HG03575 (cell line): ENCODE data around the gene DMGDH.

ENCODE experiments used
- ATAC-seq: cut with Tn5 transposase; IDR thresholded peaks from one replicate; pipeline ENCODE4 v1.9.1; 2021; ENCODE audit not compliant: unreplicated experiment, insufficient number of reproducible peaks, low FRiP score; ENCODE audit errors: extremely low read depth

The DMGDH gene

DNA sequence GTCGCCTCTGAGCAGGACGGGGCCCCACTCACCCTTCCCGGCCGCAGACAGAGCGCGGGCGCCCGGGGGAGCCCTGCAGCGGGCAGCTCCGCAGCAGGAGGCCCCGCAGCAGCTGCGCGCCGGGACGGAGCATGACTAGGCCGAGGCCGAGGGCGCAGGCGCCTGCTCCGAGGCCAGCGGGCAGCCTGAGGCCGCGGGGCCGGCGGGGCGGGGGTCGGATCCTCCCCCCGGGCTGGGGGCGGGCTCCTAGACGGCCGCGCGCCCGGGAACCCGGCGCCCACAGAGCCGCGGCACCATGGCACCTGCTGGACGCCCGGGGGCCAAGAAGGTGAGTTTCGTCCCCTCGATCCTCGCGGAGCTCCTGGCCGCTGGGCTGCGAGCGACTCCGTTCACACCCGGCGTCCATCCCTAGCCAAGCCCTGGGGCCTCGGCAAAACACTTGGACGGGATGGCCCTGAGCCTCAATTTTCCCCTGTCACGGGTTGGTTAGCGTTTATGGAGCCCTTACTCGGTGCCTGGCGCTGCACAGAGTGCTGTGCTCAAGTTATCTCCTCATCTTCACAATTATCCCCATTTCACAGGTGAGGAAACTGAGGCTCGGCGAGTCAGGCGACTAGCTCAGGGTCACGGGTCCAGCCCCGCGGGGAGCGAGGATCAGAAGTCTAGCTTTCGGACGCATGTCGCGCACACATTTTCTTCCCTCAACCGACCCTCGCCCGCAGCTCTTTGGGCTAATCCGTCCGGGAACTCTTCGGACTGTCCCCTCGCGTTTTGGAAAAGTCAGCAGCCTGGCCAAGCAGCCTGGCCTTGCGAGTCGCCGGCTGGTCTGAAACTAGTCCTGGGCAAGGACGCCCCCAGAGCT lies at the start of gene DMGDH, which contains the start of gene BHMT2:
Gene DMGDH (minus strand): TSS at position 187 of the 862 bp plus-strand sequence. CDS start 54 bp downstream, at position 133.
Gene BHMT2 (plus strand): TSS at position 280 of the 862 bp plus-strand sequence. CDS start 16 bp downstream, at position 296.
- ATAC-seq, result no peak

DNA sequence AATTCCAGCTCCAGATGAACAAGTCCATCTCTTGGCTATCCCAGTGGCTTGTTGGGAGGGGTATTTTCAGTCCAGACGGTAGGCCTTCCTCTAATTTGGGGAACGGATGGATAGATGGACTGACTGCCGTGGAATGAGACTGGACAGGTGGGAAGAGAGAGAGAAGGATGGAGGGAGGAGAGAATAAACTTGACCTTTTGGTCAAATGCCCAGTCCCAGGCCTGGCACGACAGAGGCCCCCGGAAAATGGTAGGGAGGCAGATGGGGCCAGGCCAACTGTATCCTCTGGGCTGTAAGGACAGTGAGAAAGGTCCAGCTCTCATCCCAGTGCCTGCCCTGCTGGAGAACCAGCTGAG lies 43.2 kb upstream of the DMGDH start:
- no peak for ATAC-seq

DNA sequence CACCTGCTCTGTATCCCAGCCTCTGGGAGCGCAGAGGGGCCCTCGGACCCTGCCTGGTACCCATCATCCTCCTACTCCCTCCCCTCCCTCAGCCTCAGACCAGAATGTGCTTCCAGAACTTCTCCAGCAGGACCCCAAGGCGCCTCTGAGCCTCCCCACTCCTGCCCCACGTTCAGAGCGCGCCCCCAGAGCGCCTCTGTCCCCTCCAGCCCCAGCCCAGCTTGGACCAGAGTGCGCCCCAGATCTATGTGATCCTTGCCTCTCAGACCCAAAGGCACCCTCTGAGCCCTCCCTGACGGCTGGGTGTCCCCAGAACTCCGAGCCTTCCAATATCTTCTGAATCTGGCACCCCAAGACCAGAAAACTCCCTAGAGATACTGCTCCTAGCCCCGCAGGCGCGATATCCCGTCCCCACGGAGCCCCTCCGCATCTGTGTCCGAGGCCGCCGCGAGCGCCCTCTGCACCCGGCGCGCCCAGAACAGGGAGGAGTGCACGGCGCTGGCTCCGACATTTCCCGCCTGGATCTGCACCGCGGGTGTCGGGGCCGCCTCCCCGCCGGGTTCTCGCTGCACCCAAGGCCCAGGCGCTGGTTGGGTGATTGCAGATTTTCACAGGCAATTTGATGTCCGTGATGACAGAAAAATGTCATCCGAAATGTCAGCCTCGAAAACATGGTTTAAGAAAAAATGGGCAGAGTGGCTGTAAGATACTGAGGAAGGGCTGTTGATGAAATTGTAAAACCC lies 42.7 kb upstream of the DMGDH start:
- no peak for ATAC-seq

DNA sequence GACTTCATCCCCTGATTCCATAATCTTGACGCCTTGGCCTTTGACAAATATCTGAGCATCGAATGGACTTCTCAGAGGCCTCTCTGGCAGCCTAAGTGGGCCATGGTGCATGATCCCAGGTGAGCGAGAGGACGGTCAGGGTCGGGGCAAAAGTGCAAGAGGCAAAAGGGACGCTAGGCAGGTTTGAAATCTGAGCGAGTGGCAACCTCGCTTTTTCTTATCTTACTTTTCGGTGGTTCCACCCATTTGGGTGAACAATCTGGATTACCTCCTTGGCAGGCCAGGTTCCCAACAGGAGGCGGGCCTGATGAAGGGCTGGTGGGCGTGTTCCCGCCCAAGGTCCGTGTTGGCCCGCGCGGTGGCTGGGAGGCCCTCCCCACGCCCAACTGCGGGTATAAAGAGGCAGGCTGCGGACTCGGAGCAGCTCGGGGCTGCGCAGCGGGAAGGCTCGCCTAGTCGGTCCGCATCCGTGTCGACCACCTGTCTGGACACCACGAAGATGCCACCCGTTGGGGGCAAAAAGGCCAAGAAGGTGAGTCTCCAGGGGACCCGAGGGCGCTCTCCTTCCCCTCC lies 42.0 kb upstream of the DMGDH start, which contains the start of gene BHMT:
Gene BHMT (plus strand): TSS at position 423 of the 573 bp plus-strand sequence. CDS start 77 bp downstream, at position 500.
- no peak for ATAC-seq

DNA sequence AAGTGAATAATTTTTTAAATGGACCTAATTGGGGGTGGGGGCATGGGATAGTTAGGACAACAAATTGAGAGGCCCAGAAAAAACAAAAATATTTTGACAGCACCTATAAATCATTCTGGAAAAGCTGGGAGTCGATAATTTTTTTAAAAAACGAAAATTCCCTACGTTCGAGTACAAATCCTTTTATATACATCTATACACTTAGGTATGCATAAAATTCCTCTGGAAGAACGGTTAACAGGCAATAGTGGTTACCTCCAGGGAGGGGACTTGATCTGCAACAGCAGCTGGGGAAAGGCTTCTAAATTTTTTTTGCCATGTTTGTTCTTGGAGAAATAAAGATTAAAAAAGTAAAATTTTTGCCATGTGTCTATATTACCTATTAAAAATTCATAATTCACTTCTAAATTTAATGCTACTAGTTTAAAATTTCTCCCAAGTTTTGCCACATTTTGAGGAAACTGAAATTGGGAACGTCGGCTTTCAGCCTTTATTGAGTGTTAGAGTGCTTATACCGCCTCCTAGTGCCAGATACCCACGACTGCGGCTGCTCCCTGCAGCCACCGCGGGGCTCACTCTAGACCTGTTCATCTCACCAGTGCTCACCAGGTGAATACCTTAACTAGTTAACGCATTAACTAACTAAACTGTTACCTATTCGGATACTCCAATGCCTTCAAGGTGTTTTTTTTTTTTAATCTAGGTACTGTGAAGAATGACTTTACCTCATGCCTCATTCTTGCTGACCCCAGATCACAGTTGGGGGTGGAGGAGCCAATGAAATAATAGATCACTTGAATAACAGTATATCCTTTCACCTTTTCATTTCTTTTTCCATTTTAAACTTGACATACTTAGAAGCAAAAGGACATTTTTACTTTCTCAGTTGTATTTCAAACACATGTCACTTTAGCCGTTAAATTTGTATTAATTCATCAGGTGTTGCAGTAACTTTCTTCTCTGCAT lies 40.3 kb upstream of the DMGDH start:
- ATAC-seq, result no peak

DNA sequence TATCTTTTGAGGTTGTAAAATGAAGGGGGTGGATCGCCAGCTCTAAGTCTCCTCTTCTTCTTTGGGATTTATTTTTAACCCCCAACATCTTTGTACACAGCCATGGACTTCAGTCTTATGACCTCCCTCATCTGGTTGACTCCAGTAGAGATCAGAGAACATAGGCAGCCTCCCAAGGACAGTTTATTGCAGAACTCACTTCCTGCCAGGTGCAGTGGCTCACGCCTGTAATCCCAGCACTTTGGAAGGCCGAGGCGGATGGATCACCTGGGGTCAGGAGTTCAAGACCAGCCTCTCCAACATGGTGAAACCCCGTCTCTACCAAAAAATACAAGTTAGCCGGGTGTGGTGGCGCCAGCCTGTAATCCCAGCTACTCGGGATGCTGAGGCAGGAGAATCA lies 39.3 kb upstream of the DMGDH start:
- no peak for ATAC-seq

DNA sequence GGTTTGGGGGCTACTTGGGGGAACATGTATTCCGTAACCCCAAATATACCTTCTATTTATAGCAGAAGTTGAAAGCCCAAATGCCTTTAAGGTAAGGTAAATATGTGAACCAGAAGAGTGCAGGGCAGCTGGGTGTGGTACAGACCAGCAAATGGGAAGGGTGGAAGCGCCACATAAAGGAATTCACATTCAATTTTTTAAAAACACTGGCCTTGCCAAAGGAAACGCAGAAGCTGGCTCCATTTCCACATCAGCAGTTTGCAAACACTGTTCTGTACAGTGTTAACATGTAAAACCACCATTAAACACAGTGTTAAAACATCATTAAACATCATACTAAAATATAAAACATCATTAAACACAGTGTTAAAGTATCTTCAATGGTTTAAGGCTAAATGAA lies 38.6 kb upstream of the DMGDH start:
- no peak for ATAC-seq

DNA sequence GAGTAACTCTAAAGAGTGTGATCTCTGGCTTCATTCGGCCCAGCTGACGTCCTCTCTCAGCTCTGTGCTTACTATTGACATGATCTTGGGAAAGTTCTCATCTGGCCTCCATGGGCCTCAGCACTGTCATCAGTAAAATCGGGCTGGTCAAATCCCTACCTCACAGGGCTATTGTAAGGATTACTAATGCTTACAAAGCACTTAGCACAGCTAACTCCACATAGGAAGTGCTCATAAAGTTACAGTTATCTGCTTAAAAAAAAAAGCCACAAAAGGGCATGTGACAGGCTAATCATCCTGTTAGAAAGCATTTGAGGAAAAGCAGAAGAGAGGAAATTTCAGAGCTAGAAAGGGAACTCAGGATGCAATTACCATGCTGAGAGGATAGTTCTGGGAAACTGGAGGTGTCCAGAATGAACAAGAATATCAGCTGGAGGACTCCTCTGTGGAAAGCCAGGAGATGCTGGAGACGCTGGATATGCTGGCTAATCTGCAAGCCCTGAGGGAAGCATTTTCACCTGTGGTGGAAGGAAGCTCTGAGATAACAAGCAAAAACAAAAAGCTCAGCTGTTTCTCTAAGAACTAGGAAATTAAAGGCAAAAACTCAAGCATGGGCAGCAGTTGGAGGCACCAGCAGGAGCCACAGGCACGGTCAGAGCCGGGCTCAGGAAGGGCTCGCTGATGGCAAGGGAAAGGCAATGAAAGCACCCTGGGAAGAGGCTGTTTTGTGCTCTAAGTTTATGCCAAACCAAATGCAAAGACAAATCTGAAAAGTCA lies 37.7 kb upstream of the DMGDH start:
- ATAC-seq, result no peak

DNA sequence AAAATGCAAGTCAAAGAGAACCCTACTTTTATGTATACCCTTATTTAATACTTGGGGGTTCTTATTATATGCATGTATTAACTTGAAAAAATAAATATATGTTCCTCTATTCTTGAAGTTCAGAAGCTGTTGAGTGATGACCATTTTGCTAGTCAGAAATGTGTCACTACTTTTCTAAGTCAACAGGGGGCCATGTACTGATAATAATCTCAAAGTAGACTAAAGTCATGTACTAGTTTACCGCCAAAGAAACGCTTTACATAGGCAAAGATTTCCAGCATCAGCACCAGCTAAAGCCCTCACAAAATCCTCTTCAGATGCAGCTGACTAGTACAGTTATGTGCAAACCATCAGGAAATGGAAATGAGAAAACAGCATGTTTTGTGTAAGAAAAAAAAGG lies 36.4 kb upstream of the DMGDH start:
- ATAC-seq, result no peak

DNA sequence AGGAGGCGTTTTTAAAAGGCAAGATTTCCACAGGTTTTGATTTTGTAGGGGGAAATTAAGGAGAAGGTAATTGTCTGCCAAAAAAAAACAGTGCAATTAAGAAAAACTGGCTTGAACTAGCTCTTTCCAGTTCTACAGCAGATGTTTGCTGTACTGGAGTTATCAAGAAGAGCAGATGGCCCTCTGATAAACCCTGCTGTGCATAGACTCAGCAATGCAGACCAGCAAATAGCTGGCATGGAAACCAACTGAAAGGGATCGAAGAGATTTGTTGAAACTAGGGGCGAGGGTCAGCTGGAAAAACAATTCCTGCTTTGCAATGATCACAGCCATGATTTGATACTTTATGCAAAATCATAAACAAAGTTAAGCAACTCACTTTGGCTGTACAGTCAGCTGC lies 24.3 kb upstream of the DMGDH start:
- no peak for ATAC-seq

DNA sequence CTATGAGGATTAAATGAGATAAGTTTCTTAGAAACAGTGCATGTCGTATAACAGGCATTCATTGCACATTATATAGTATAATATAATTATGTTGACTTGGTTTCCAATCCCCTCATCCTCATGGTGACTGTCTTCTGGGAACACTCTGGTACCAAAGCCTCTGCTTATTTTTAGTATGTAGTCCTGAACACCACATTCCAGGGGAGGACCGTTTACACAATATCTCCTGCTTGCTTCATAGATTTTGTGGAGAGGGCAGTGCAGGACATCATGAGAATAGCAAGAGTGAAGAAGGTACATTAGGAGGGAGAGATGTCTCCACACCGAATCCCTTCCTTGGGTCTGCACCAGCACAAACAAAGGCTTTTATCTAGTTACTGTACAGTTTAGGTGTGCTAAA lies 21.6 kb upstream of the DMGDH start:
- no peak for ATAC-seq

DNA sequence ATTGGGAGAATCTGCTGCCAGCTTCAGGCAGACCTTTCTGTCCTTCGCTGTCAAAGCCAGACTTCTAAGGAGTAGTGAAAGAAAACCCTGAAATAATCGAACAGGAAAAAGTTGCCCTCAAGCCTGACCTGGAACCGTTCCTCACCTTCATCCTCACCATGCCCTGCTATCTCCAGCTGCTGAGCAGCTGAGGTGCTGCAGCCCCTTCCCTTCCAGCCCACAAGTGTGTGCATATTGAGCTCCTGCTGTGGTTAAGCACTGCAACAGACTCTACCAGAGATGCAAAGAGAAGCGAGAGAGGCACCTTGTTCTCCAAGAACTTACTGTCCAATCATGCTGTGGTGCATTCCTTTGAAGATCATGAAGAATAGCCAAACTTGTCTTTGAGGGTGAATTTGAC lies 19.0 kb upstream of the DMGDH start:
- no peak for ATAC-seq

DNA sequence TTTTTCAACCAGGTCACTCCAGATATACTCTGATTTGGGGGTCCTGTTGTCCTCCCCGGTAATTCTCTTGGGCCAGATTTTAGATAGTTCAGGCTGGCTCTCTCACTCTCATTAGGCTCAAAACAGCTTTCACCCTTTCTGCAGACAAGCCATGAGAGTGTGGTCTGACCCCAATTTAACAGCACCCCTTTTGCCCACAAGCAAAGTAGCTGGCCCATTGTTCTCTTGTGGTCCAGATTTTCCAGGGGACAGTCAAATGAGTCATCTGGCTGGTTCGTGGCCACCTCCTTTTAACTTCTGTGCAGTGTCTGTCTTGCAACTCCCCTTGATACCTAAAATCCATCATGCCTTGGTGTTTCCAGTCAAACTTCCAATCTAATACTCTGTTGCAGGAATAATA lies 16.6 kb upstream of the DMGDH start:
- no peak for ATAC-seq

DNA sequence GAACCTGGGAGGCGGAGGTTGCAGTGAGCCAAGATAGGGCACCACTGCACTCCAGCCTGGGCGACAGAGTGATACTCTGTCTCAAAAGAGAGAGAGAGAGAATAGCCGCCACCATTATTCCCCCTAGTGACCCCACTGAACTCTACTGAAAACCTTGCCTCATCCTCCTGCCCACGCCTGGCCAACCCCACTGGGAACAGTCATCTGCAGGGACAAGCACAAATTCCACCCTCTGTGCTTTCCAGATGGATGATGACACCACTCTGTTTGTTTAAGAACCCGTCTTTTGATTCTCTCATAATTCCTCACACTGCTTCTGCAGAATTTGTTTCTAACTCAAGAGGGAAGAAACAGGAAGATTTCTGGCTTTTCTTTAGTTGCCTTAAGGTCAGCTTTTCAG lies 12.3 kb upstream of the DMGDH start:
- ATAC-seq, result no peak

DNA sequence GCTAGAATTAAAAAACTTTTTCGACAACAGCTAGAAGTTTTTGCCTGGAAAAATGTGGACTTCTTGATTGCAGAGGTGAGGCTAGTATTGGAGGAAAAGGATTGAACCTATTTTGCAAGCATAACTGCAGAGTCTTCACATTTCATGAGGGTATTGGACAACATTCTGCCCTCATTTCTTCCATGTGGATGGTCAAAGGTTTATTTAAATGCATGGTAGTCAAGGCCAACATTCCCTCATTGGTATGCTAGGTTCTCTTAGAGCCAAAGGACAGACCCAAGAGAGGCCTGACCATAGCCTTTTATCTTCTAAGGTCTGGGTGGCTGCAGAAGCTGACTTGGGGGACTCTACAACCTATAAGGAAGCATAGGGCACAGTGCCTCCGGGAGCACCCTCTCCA lies 11.3 kb upstream of the DMGDH start:
- no peak for ATAC-seq

DNA sequence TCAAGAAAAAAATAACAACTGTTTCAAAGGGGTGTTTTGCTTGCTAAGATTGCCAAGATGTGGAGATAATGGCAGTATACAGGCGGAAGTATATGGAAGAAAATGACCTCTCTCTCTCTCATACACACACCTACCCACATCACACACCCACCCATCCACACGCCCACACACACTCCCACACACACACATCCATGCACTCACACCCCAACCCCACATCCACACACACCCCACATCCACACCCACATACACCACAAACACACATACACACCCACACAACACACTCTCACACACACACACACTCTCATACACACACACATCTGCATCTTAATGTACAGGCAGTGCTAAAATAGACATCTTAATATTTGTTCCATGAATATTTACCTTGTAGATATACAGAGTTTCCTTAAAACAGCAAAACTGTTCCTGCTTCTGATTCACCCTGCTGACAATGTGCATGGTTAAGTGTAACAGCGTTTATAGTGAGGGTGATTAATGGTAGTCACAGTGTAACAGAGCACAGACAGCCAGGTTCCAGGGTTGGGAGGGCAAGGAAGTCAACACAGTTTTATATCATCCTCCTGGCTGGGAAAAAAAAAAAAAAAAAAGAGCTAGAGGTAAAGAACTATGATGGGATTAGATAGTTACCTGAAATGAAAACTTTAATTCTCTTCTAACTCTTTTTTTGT lies 8.3 kb upstream of the DMGDH start:
- ATAC-seq, result no peak

DNA sequence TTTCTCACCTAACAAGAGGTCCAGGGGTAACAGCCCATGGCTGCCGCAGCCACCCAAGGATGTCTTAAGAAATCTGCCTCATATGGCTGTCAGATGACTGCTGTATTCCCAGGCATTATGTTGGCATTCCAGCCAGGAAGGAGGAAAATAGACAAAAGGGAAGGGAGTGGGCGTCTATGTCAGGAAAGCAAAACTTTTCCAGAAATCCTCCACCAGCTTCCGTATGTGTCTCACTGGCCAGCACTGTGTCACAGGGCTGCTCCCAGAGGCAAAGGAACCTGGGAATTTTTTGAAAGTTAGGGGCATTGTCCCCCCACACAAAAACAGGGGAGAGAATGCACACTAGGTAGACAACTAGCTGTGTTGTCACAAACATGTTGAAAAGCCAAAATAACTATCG lies 7.3 kb upstream of the DMGDH start:
- ATAC-seq, result no peak
